ENCODE data around the gene SFTPD. TPM values are rescaled to one million over a fixed set of nuclear protein-coding genes. Genes with fewer than 3 reads are reported as not detected.
A peak's percentile ranks its signal among the peaks of the same experiment; 100 is the strongest.
"Not testable (repeated sequence)": the region's sequence is repeated elsewhere in the genome, so short reads cannot be mapped to it uniquely, and the experiment has no call there.

SFTPD gene
- total and polyA plus RNA-seq, 8 donors, result 6.5 to 878 (median 8.9) TPM

GRCh38 chr10:79925614-79926013, 23.3 kb downstream of the SFTPD start:
- no peak for ATAC-seq
- no peak overlapping the region for H3K4me3 ChIP-seq
- DNase-seq, result no peak
- no peaks in the 10 kb centered on the region for H3K9me3 ChIP-seq
- H3K27ac ChIP-seq, result no peak overlapping the region
- H3K27me3 ChIP-seq, result peaks cover 0 to 13% of the 10 kb centered on the region in 2 donors
- intact Hi-C loops (cut with DNase I), result loop anchor here in 1 of 2 donors (5.0 kb wide), 1 partner anchor 358 kb away; no protein-coding TSS in a partner anchor
- no peaks in the 10 kb centered on the region for H3K36me3 ChIP-seq
- peaks cover 0 to 5% of the 10 kb centered on the region in 2 donors for H3K4me1 ChIP-seq
- TF ChIP-seq, protein P1, sequence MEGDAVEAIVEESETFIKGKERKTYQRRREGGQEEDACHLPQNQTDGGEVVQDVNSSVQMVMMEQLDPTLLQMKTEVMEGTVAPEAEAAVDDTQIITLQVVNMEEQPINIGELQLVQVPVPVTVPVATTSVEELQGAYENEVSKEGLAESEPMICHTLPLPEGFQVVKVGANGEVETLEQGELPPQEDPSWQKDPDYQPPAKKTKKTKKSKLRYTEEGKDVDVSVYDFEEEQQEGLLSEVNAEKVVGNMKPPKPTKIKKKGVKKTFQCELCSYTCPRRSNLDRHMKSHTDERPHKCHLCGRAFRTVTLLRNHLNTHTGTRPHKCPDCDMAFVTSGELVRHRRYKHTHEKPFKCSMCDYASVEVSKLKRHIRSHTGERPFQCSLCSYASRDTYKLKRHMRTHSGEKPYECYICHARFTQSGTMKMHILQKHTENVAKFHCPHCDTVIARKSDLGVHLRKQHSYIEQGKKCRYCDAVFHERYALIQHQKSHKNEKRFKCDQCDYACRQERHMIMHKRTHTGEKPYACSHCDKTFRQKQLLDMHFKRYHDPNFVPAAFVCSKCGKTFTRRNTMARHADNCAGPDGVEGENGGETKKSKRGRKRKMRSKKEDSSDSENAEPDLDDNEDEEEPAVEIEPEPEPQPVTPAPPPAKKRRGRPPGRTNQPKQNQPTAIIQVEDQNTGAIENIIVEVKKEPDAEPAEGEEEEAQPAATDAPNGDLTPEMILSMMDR (IDR thresholded peaks at IDR 0.05), result no peak

GRCh38 chr10:79923669-79924068, 25.2 kb downstream of the SFTPD start:
- intact Hi-C loops (cut with DNase I), result no loop called here
- no peaks in the 10 kb centered on the region for H3K27me3 ChIP-seq
- H3K4me3 ChIP-seq, result no peak overlapping the region

GRCh38 chr10:79923145-79923544, 25.8 kb downstream of the SFTPD start:
- intact Hi-C loops (cut with DNase I), result no loop called here
- H3K4me3 ChIP-seq, result no peak overlapping the region
- H3K27me3 ChIP-seq, result no peaks in the 10 kb centered on the region
- H3K9me3 ChIP-seq, result no peaks in the 10 kb centered on the region
- H3K4me1 ChIP-seq, result no peaks in the 10 kb centered on the region
- TF ChIP-seq, protein P1 (IDR thresholded peaks at IDR 0.05), result no peak
- H3K27ac ChIP-seq, result no peak overlapping the region
- ATAC-seq (no peak), DNase-seq (no peak)
- H3K36me3 ChIP-seq, result no peaks in the 10 kb centered on the region

More at GRCh38 chr10:79923669-79924068, 25.2 kb downstream of the SFTPD start:
- ATAC-seq, result no peak
- Histone ChIP-seq H3K36me3 (no peaks in the 10 kb centered on the region), H3K4me1 (no peaks in the 10 kb centered on the region), H3K9me3 (no peaks in the 10 kb centered on the region), H3K27ac (no peak overlapping the region)
- TF ChIP-seq, protein P1 (IDR thresholded peaks at IDR 0.05), result no peak
- DNase-seq, result no peak

DNA sequence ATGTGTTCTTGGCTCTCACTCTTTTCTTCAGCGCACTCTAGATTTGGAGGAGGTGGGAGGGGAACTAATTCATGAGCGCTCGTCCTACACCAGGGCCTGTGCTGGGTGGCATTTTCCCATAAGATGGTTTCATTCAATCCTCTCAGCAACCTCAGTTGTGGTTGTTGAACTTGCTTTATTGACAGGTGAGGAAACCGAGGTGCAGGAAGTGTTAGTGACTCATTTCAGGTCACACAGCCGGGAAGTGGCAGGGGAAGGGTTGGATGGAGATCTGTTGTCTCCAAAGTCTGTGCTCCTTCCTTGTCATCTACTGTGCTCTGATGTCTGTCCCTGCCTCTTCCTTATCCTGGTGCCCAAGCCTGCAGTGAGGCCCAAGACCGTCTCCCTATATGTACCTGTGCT, 26.9 kb downstream of the SFTPD start:
- H3K36me3 ChIP-seq; H3K9me3 ChIP-seq; H3K27ac ChIP-seq; ATAC-seq; H3K4me1 ChIP-seq; DNase-seq; intact Hi-C loops (cut with DNase I); H3K4me3 ChIP-seq; H3K27me3 ChIP-seq: not testable (repeated sequence)

- H3K27me3 ChIP-seq; H3K4me1 ChIP-seq; DNase-seq; H3K36me3 ChIP-seq; H3K4me3 ChIP-seq; ATAC-seq; H3K27ac ChIP-seq; intact Hi-C loops (cut with DNase I); H3K9me3 ChIP-seq: not testable (repeated sequence)
Measured at GRCh38 chr10:79915838-79916237, 33.1 kb downstream of the SFTPD start.

DNA sequence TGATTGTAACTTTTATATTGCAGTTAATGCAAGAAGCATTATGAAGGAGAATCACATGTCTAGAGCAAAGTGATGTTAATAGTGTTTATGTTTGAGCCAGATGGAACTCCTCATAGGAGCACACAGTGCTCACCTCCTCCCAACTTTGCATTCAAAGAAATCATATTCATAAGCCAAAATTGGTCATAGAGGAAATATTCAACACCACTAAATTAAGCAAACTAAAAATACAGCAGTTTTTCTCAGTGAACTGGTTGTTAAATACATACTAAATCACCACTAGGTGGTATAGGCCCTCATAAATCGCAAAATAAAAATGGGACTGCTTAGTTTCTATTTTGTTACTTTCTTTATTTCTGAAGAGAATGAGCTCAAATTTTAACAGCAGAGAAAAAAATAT, 34.4 kb downstream of the SFTPD start:
- H3K27ac ChIP-seq; ATAC-seq; H3K27me3 ChIP-seq; H3K36me3 ChIP-seq; H3K4me1 ChIP-seq; H3K9me3 ChIP-seq; H3K4me3 ChIP-seq; intact Hi-C loops (cut with DNase I); DNase-seq: not testable (repeated sequence)

DNA sequence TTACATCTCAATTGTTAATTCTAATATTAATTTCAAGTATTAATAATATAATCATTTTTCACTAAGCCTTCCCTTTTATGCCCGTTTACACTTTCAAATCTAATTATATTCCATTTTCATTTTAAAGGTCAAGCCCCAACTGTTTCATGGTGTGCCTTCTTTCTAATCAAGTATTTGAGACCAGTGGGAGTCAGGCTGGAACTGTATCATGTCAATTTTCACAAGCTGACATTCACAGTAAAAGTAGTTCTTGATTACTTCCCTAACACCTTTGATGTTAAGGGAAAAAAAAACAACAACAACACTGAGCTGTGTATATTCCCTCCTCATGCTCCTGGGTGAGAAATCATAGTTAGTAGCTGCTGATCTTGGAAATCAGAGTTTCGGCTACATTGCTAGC, 38.1 kb downstream of the SFTPD start:
- peak; percentile 19 for ATAC-seq

More for the DNA sequence above, 38.1 kb downstream of the SFTPD start:
- peak overlapping the region in 1 of 2 donors; percentile 2 for H3K4me3 ChIP-seq
- no peaks in the 10 kb centered on the region for H3K4me1 ChIP-seq
- intact Hi-C loops (cut with DNase I), result no loop called here
- no peaks in the 10 kb centered on the region for H3K36me3 ChIP-seq
- no peak overlapping the region for H3K27ac ChIP-seq
- peaks cover 0 to under 1% of the 10 kb centered on the region in 2 donors for H3K27me3 ChIP-seq
- H3K9me3 ChIP-seq, result no peaks in the 10 kb centered on the region
- no peak for DNase-seq
- TF ChIP-seq, protein P1 (IDR thresholded peaks at IDR 0.05), result no peak

Data from left lung (tissue), 10 donors.